Skeletal muscle satellite cell (primary cell): Measurements from ENCODE around the gene NPTN.
"Not testable (repeated sequence)": the region's sequence is repeated elsewhere in the genome, so short reads cannot be mapped to it uniquely, and the experiment has no call there.

Experiments used
- H3K27me3 ChIP-seq: 2 replicates; pipeline ENCODE4 v1.7.0; 2013; ENCODE audit warnings: low read length; ENCODE audit not compliant: control insufficient read depth, insufficient read depth
- H3K36me3 ChIP-seq: 2 replicates; pipeline ENCODE4 v1.7.0; 2013; ENCODE audit warnings: mild to moderate bottlenecking, control low read depth, low read length; ENCODE audit not compliant: insufficient read depth
- H3K4me1 ChIP-seq: 2 replicates; pipeline ENCODE4 v1.7.0; 2013; ENCODE audit warnings: low read length; ENCODE audit not compliant: control insufficient read depth, insufficient read depth
- H3K4me2 ChIP-seq: 2 replicates; pipeline ENCODE4 v1.7.0; 2013; ENCODE audit warnings: mild to moderate bottlenecking, low read length
- H3K4me3 ChIP-seq: 2 replicates; pipeline ENCODE4 v1.7.0; 2013; ENCODE audit warnings: low read length
- H3K9ac ChIP-seq: 2 replicates; pipeline ENCODE4 v1.7.0; 2013; ENCODE audit warnings: mild to moderate bottlenecking, low read depth, low read length, moderate library complexity
- H3K9me3 ChIP-seq: replicated peaks from 2 replicates; pipeline ENCODE4 v1.7.0; 2013; ENCODE audit warnings: mild to moderate bottlenecking, control low read depth, low read length

Gene NPTN

DNA sequence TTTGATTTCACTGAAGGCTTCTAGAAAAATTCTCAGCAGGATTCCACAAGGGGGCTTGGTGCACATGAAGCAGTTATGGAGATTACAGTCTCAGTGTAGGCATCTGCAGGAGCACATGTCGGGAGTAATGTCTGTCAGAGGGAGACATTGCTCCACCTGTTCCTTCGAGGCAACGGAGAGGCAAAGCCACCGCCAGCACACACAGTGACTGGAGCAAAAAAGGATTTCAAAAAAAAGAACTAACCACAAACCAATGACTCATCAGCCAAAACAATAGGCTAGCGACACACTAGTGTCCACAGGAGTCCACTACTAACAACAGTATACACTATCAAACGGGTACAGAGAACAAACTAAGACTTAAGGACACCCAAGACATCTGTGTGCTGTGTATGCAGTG lies 68.9 kb downstream of the NPTN start:
- no peaks in the 10 kb centered on the region for H3K27me3 ChIP-seq
- no peak overlapping the region for H3K4me3 ChIP-seq
- H3K9ac ChIP-seq, result no peak overlapping the region
- H3K9me3 ChIP-seq, result no peaks in the 10 kb centered on the region
- peaks cover 12% of the 10 kb centered on the region for H3K4me1 ChIP-seq
- H3K36me3 ChIP-seq, result peaks cover 57% of the 10 kb centered on the region
- no peak overlapping the region for H3K4me2 ChIP-seq

DNA sequence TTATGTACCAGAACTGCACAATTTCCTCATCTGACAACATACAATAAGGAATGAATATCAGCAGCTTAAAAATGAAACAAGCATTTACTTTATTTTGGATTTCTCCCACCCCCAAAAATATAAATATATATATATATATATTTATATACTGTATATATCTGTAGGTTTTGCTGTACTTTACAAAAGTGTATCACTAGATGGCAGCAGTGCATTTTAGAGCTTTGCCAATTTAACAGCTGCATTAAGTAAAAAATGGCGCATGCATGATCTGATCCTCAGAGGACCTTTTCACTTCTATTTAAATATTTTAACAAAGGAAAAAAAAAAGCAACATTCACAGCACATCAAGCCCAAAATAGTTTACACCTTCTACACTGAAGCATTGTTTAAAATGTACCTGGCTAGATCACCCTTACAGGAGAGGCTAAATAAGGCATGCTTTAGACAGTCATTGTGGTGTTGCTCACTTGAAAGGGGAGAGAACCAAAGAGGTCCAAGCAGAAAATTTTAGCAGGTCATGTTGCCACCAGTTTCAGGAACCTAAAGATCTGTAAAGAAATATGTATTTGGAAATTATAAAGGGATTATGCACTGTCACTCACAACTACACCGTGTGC lies 72.6 kb downstream of the NPTN start:
- H3K4me1 ChIP-seq, result peaks cover 12% of the 10 kb centered on the region
- no peak overlapping the region for H3K4me2 ChIP-seq
- no peaks in the 10 kb centered on the region for H3K9me3 ChIP-seq
- H3K9ac ChIP-seq, result no peak overlapping the region
- no peaks in the 10 kb centered on the region for H3K27me3 ChIP-seq
- no peak overlapping the region for H3K4me3 ChIP-seq
- peaks cover 54% of the 10 kb centered on the region for H3K36me3 ChIP-seq

DNA sequence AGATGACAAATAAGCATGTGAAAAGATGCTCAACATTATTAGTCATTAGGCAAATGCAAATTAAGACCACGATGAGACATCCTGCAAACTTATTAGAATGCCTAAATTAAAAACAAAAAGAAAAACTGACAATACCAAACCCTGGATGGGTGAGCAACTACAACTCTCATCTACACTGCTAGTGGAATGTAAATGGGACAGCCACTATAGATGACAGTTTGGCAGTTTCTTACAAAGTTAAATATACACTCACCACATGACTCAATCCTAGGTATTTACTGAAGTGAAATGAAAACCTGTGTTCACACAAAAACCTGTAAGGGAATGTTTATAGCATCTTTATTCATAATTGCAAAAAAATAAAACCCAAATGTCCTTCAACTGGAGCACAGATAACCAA lies 74.7 kb downstream of the NPTN start:
- Histone ChIP-seq H3K9ac (no peak overlapping the region), H3K9me3 (no peaks in the 10 kb centered on the region), H3K4me2 (no peak overlapping the region), H3K27me3 (no peaks in the 10 kb centered on the region), H3K4me1 (no peaks in the 10 kb centered on the region), H3K36me3 (peaks cover 52% of the 10 kb centered on the region), H3K4me3 (no peak overlapping the region)

DNA sequence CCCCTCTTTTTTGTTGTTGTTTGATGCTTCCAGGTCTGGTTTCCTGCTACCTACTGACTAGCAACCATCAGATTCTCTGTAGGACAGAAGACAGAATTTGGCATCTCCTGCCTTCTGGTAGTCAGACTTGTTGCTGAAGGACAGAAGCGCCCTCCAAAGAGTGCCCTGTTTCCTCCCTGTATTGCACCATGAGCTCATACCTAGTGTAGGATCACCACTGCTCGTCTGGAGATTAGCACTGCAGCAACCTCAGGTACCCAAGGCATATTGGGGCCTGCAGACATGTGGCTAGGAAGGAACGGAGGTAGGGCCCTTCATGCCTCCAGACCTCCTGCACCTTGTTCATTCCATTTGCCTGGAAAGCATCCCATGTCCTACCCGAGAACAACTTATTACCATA lies 78.1 kb downstream of the NPTN start:
- Histone ChIP-seq H3K4me1 (no peaks in the 10 kb centered on the region), H3K36me3 (peaks cover 37% of the 10 kb centered on the region), H3K9ac (no peak overlapping the region), H3K9me3 (no peaks in the 10 kb centered on the region), H3K4me2 (no peak overlapping the region), H3K27me3 (no peaks in the 10 kb centered on the region), H3K4me3 (no peak overlapping the region)

DNA sequence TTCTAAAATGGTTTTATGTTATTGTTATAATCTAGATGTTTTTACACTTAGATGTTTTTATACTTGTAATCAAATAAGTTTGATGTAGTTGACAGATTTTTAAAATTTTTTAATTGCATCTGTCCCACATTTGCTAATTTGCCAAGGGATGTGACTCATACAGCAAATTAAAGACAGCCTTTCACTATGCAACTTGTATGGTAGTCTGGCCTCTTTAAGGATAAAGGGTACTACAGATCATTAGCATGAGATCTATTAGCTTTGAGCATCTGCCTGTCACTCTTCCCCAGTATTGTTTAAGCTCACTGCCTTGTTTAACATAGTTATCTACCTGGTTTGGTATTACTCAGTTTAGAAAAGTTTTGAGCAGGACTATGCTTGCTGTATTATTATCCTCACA lies 83.0 kb downstream of the NPTN start:
- Histone ChIP-seq H3K4me1 (no peaks in the 10 kb centered on the region), H3K4me3 (no peak overlapping the region), H3K9ac (no peak overlapping the region), H3K9me3 (no peaks in the 10 kb centered on the region), H3K36me3 (peaks cover 4% of the 10 kb centered on the region), H3K4me2 (no peak overlapping the region), H3K27me3 (no peaks in the 10 kb centered on the region)

DNA sequence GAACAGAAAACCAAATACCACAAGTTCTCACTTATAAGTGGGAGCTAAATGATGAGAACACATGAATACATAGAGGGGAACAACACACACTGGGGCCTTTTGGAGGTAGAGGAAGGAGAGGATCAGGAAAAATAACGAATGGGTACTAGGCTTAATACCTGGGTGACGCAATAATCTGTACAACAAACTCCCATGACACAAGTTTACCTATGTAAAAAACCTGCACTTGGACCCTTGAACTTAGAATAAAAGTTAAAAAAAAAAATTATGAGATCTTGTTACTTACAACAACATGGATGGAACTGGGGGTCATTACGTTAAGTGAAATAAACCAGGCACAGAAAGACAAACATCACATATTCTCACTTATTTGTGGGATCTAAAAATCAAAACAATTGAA lies 84.3 kb downstream of the NPTN start:
- not testable (repeated sequence) for H3K4me3 ChIP-seq, H3K36me3 ChIP-seq, H3K4me2 ChIP-seq, H3K27me3 ChIP-seq, H3K9me3 ChIP-seq, H3K4me1 ChIP-seq, H3K9ac ChIP-seq

DNA sequence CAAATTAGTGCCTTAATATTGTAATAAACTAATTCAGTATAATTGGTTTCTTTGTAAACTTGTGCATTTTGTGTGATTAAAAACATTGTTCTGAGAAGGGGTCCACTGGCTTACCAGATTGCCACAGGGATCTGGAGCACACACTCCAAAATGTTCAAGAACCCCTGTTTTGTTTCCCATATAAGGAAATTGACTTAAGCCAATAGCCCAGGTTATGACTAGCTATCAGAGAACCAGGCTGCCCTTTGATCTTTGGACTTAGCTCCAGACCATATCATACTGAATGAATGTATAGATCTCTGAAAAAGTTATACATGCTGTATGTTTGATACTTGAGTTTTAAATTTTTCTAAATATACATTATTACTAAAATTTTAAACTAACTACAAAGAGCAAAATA lies 91.7 kb downstream of the NPTN start:
- Histone ChIP-seq H3K27me3 (no peaks in the 10 kb centered on the region), H3K36me3 (no peaks in the 10 kb centered on the region), H3K4me3 (no peak overlapping the region), H3K9ac (no peak overlapping the region), H3K9me3 (no peaks in the 10 kb centered on the region), H3K4me2 (no peak overlapping the region), H3K4me1 (peaks cover 15% of the 10 kb centered on the region)

DNA sequence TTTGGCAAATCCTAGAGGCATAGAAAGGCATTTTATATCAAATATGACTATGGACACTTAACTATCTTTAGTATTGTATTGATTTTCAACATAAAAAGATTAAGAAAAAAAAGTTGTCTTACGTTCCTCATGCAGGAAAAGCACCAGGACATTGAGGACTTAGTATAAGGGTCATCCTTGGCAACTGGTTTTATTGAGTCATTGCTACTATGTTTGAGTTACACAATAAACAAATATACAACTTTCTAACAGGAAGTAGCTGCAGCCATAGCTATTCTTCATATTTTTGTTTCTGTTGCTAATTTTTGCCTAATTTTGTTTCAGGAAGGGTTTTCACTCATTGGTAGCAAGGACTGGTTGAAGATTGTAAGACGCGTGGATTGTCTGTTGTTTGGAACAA lies 93.0 kb downstream of the NPTN start:
- no peaks in the 10 kb centered on the region for H3K36me3 ChIP-seq
- no peak overlapping the region for H3K9ac ChIP-seq
- H3K27me3 ChIP-seq, result no peaks in the 10 kb centered on the region
- no peaks in the 10 kb centered on the region for H3K9me3 ChIP-seq
- no peak overlapping the region for H3K4me3 ChIP-seq
- H3K4me1 ChIP-seq, result peaks cover 15% of the 10 kb centered on the region
- no peak overlapping the region for H3K4me2 ChIP-seq

DNA sequence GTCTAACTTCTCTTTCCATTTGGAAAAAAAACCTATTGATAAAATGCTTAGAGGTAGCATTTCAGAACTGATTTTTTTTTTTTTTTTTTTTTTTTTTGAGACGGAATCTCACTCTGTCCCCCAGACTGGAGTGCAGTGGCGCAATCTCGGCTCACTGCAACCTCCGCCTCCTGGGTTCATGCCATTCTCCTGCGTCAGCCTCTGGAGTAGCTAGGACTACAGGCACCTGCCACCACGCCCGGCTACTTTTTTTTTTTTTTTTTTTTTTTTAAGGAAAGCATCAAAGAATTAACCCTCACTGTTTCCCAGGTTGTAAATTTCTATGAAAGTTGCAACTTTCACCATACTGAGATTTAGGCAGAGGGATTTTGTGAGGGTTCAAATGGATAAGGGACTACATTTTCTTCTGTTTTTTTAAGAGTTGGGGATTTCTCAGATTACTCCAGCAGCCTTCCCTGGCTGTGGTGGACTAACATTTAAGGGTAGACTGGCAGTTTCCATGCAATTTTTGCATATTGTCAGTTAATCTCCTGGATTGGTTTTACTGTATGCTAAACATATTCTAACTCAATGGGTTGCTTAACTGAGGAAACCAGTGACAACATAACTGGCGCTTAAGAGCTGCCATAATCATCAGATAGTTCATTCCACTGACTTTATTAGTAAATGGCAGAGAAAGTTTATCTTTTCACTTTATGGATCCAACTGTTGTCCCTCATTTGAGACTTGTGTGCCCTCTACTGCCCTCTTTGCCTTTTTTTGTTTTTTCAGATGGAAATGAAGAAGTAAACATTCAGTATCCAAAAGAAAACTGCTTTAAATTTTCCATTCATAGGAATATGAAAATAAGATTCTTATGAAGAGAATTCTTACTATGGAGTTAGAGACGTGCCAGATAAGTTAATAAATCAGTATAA lies 93.7 kb downstream of the NPTN start:
- Histone ChIP-seq H3K4me3 (no peak overlapping the region), H3K4me1 (peaks cover 15% of the 10 kb centered on the region), H3K4me2 (no peak overlapping the region), H3K27me3 (no peaks in the 10 kb centered on the region), H3K9me3 (no peaks in the 10 kb centered on the region), H3K36me3 (no peaks in the 10 kb centered on the region), H3K9ac (no peak overlapping the region)

DNA sequence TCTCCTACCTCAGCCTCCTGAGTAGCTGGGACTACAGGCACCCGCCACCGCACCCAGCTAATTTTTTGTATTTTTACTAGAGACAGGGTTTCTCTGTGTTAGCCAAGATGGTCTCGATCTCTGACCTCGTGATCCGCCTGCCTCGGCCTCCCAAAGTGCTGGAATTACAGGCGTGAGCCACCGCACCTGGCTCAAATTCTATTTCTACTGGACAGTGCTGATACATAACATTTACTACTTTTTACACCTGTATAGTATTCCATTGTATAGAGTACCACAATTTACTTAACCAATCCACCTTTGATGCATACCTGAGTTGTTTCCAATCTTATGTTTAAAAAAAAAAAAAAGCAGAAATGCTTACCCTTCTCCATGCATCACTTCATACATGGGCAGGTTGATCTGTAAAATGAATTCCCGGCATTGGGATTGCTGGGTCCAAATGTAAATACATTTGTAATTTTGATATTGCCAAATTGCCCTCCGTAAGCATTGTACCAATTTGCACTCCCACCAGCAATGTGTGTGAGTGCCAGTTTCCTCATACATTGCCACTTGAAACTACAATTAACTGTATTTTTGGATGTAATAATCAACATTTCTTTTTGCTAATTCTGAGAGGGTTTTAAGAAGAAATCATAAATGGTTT lies 94.5 kb downstream of the NPTN start:
- H3K4me2 ChIP-seq, result no peak overlapping the region
- H3K9me3 ChIP-seq, result no peaks in the 10 kb centered on the region
- no peak overlapping the region for H3K4me3 ChIP-seq
- H3K27me3 ChIP-seq, result no peaks in the 10 kb centered on the region
- peaks cover 15% of the 10 kb centered on the region for H3K4me1 ChIP-seq
- H3K36me3 ChIP-seq, result no peaks in the 10 kb centered on the region
- no peak overlapping the region for H3K9ac ChIP-seq

DNA sequence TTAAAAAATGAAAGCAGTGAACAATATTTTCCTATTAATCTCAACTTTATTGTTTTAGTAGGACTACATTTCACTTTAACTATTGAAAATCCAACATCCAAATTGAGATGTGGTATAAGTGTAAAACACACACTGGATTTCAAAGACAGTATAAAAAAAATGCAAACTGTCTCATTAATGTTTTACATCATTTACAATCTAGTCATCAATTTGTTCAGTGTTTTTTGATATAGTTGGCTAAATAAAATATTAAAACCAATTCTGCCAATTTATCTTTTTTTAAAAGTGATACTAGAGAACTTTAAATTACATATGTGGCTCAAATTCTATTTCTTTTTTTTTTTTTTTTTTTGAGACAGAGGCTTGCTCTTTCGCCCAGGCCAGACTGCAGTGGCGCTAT lies 95.1 kb downstream of the NPTN start:
- H3K36me3 ChIP-seq, result no peaks in the 10 kb centered on the region
- H3K9me3 ChIP-seq, result no peaks in the 10 kb centered on the region
- no peak overlapping the region for H3K4me2 ChIP-seq
- H3K4me3 ChIP-seq, result no peak overlapping the region
- no peak overlapping the region for H3K9ac ChIP-seq
- no peaks in the 10 kb centered on the region for H3K27me3 ChIP-seq
- peaks cover 15% of the 10 kb centered on the region for H3K4me1 ChIP-seq
